MV-4-11 (cell line): ENCODE results near the gene HCFC1R1.

ENCODE experiments used
- DNase-seq: peaks from one replicate; lab custom pipeline; 2025; lab: John Stamatoyannopoulos, UW

Gene HCFC1R1

DNA sequence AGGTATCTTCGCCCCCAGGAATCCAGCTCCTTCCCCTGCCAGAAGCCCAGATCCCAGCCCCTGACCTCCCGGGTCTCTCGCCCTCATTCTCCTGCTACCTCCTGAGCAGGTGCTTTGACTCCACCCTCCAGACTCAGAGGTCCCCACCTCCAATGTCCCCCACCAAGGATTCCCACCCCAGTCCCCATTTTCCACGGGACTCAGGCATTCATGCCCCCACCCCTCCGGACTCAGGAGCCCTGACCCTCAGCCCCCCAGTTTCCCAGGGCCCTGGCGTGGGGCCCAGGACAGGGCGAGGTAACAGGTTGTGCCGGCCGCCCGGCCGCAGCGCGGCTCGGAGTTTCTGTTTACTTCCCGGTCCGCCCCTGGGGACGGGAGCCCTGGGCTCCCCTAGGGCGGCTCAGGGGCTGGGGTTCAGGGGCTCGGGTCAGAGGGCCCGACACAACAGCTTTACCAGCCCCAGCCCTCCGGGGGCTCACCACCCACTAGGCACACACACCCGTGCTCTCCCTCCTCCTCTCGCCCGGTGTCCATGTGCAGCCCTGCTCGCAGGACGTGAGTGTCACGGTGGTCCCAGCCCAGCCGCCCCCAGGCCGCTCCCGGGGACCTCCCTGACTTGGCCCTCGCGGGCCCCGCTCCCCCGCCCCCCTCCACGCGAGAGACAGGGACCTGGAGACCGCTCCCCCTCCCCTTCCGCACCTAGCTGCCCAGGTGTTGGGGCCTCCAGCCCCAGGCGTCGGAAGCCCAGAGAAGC is 12.4 kb upstream of the HCFC1R1 start:
- no peak for DNase-seq

GRCh38 chr16:3035289-3035971 is 11.7 kb upstream of the HCFC1R1 start:
- DNase-seq: no peak

- DNase-seq: no peak
Measured at GRCh38 chr16:3032624-3033023, 8.9 kb upstream of the HCFC1R1 start.

- DNase-seq: no peak
Measured at GRCh38 chr16:3030222-3031212, 6.8 kb upstream of the HCFC1R1 start.

DNA sequence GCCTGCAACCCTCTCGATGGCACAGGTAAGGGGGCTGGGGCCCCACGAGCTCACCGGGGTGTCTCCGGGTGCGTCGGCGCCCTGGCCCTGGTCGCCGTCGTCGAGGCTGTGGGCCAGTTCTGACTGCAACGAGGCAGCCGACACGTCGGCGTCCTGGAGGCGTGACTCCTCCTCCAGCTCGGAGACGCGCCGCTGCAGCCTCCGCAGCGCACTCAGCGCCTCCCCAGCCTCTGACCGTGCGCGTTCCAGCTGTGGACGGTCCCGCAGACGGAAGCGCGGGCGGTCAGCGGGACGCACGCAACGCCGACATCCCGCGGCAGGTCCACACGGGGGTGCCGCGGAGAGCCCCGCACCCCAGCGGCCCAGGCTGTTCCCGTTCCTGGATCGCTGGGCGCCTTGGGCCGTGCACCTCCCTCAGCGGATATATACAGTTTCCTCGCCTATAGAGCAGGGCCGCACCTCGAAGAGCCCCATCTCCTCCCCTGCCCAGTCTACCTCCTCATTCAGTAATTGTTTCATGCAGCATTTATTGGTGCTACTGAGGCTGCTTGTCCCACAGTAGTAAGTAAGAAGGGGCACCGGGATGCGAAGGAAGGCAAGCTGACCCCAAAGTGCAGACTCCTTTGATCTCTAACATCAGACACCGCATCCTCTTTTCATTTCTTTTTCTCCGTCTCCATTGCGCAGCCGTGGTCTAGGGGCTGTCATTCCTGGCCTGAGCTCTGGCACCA is 5.9 kb upstream of the HCFC1R1 start:
- DNase-seq: peak; percentile 20

DNA sequence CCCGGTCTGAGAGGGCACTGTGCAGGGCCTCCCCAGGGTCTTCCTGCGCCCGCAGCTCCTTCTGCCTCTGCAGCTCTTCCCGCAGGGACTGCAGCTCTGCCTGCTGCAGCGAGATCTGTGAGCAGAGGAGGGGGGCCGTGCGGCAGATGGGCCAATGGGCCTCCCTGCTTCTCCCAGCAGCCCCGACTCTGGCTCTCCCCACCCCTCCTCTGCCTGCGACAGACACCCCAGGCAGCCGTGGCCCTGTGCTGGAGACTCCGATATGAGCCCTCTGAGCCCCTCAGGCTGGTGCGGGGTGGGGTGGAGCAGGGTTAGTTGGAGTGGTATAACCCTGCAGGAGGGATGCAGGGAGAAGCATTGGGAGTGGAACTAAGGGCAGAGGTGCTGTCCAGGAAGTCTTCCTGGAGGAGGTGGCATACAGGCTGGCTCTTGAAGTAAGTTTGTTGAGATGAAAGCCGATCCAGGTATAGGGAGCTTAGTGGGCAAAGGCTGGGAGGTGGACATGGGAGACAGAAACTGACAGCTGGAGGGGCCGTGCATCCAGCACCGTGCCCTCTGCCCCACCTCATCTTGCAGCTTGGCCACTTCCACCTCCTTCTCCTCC is 5.1 kb upstream of the HCFC1R1 start:
- DNase-seq: no peak

DNA sequence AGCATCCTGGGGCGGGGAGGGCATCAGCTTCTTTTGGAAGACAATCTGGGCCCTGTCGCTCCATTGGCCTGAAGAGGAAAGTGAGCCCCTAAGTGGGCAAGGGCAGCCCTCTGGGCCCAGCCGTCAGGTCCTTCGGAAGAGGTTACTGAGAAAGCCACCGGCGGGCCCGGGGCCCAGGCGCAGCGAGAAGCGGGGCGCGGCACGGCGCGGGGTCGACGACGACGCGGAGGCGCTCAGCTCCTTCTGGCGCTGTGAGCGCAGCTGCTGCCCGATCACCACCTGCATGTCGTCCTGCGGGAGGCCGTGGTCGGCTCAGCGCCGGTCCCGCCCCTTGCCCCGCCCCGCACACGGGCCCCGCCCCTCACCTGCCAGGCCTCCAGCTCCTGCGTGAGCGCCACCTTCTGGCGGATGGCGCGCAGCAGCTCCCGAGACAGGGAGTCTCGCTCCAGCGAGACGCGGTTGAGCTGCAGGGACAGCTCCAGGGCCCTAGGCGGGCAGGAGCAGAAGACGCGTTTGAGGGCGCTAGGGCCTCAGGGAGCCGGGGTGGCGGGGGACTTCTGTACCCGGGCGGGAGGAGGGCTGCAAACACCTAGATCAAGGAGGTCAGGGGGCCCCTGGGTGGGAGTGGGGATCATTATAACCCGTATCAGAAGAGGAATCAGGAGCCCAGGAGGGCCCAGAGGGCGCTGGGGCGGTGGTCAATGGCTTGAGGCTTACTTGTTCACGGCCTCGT is 4.4 kb upstream of the HCFC1R1 start:
- DNase-seq: peak; percentile 71

DNA sequence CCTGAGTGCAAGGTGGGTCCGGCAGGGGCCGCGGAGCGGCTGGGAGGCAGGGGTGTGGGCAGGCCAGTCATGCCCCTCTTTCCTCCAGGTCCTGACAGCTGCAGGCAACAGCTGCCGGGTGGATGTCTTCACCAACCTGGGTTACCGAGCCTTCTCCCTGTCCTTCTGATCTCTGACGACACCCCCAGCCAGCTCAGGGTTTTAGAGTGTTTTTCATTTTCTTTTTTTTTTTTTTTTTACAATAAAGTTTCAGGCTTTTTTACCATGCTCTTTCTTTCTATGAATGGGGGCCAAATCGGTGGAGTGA is 3.7 kb upstream of the HCFC1R1 start:
- no peak for DNase-seq

DNA sequence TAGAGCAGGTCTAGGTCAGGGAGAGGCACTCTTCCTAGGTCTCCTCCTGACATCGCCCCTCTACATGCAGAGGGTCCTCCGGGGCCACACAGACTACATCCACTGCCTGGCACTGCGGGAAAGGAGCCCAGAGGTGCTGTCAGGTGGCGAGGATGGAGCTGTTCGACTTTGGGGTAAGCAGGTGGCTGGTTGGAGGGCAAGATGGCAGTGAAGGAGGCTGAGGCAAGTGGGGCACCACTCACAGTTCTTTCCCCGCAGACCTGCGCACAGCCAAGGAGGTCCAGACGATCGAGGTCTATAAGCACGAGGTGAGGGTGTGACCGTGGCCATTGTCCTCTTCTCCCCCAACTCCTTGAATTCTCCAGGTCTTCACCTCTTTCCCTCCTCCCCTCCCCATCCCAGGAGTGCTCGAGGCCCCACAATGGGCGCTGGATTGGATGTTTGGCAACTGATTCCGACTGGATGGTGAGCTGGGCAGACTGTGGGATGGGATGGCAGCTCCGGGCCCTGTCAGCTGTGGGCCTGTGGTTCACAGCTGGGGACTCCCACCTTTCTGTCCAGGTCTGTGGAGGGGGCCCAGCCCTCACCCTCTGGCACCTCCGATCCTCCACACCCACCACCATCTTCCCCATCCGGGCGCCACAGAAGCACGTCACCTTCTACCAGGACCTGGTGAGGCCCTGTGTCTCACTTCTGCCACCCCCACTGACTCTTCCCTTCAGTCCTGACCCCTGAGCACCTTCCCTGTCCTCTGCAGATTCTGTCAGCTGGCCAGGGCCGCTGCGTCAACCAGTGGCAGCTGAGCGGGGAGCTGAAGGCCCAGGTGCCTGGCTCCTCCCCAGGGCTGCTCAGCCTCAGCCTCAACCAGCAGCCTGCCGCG is 3.1 kb upstream of the HCFC1R1 start:
- DNase-seq: no peak

GRCh38 chr16:3026003-3026378 is 2.2 kb upstream of the HCFC1R1 start:
- DNase-seq: no peak

- DNase-seq: no peak
Measured at GRCh38 chr16:3025032-3026002, 1.6 kb upstream of the HCFC1R1 start.

DNA sequence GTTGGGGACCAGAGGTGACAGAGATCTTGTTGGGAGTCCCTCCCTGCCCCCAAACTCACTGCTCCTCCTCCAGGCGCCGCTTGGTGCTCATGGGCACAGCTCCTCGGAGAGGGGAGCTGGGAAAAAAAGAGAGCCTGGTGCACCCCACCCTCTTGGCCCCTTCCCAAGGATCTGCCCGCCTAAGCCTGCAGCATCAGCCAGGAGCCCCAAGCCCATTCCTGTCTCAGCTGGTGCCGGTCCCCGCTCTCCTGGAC is 400 bp downstream of the HCFC1R1 start:
- no peak for DNase-seq

GRCh38 chr16:3022684-3023414 is 893 bp downstream of the HCFC1R1 start:
- peak; percentile 10 for DNase-seq

DNA sequence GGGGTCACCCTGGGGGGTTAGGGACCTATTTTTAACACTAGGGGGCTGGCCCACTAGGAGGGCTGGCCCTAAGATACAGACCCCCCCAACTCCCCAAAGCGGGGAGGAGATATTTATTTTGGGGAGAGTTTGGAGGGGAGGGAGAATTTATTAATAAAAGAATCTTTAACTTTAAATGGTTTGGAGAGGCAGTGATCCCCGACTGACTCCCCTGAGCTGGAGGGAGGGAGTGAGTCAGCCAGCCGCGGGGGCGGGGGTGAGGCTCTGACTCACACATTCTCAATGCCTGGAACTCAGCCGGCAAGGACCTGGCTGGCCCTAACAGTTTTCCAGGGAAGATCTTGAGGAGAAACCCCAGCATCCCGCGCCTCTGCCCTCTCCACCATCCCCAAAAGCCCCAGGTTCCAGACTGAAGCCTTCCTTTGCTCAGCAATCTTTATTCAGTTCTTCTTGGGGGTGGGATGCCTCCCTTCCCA is 1.5 kb downstream of the HCFC1R1 start:
- peak; percentile 71 for DNase-seq

DNA sequence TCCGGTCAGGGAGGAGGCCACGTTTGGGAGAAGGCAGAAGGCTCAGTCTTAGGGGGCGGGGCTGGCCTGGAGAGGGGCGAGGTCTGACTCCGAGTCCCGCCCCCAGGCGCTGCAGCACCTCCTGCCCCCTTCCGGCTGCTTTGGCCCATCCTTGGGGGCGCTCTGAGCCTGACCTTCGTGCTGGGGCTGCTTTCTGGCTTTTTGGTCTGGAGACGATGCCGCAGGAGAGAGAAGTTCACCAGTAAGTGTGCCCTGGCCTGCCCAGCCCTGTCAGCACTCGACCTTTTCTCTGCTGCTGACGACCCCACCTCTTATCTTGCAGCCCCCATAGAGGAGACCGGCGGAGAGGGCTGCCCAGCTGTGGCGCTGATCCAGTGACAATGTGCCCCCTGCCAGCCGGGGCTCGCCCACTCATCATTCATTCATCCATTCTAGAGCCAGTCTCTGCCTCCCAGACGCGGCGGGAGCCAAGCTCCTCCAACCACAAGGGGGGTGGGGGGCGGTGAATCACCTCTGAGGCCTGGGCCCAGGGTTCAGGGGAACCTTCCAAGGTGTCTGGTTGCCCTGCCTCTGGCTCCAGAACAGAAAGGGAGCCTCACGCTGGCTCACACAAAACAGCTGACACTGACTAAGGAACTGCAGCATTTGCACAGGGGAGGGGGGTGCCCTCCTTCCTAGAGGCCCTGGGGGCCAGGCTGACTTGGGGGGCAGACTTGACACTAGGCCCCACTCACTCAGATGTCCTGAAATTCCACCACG is 2.1 kb downstream of the HCFC1R1 start:
- DNase-seq: peak; percentile 51

DNA sequence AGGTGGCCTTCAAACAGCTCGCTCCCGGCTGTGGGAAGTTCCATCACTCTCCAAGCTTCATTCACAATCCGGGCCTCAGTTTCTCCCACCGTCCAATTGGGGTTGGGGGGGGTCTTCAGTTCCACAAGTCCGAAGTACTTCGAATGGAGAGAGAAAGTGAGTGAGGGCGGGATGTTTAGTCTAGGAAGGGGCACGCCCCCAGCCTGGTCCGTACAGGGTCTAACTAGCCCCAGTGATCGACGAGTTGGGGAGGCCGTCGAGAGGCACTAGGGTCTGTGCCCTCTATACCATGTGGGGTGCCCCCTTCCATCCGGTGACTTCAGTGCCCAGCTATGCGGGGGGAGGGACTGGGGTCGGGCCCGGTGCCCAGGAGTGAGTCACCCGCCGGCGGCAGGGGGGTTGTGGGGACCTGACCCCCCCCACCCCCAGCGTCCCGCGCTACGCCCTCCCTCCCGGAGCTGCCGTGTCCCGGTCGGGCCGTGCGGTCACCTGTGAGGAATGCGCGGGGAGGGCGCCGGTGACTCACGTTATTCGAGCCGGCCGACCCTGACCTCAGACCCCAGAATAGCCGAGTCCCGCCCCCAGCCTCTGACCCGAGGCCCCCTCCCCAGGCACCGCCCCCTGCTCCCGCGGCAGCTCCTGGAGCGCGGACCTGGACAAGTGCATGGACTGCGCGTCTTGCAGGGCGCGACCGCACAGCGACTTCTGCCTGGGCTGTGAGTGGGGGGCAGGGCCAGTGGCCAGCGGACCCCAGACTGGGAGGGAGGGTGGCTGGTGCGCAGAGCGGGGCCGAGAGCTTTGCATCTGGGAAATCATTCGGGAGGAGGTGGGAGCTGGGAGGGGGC is 2.9 kb downstream of the HCFC1R1 start:
- DNase-seq: no peak

DNA sequence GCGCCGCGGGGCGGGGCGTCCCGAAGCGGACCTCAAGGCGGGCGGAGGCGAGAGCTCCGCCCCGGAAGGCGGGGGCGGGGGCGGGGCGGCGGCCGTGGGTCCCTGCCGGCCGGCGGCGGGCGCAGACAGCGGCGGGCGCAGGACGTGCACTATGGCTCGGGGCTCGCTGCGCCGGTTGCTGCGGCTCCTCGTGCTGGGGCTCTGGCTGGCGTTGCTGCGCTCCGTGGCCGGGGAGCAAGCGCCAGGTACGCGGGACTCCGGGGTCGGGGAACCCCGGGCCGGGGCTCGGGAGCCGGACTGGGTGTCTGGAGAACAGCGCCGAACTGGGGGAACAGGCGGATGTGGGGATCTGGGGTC is 3.5 kb downstream of the HCFC1R1 start, which contains the start of gene TNFRSF12A:
Gene TNFRSF12A (plus strand): TSS at position 122 of the 357 bp plus-strand sequence. CDS start 30 bp downstream, at position 152.
- DNase-seq: no peak
